HCT116 (cell line): ENCODE data around the gene IRF2BP2. TPM values are rescaled to one million over a fixed set of nuclear protein-coding genes. Genes with fewer than 3 reads are reported as not detected.

Experiments used
- ATAC-seq: fragments of 200-7000 bp; cut with Tn5 transposase; 2 replicates; pipeline ENCODE4 v1.9.1; 2020; ENCODE audit warnings: mild to moderate bottlenecking, moderate library complexity
- BruUV-seq: library from RNA; stranded (reverse); fragments of 400-500 nt; replicated peaks from 2 replicates; lab custom pipeline; 2021; lab: Mats Ljungman, UMichigan
- CTCF ChIA-PET: fragments of 300-600 bp; sonication (Branson Sonifier 250); formaldehyde crosslinking; loops from one replicate; lab custom pipeline; 2021; ENCODE audit warnings: antibody characterized with exemption; lab: Charles Lee
- POLR2A ChIA-PET: fragments of 300-600, 350-600 bp; sonication (Branson Sonifier 250); formaldehyde crosslinking; loops from one replicate; lab custom pipeline; 2021; ENCODE audit warnings: antibody characterized with exemption; lab: Charles Lee
- RAD21 ChIA-PET, 2 experiments: fragments of 300-600 bp; sonication (Branson Sonifier 250); formaldehyde crosslinking; loops; one replicate each; lab custom pipeline; 2023; ENCODE audit warnings: low total read pairs in 2 of 2; ENCODE audit not compliant: uncharacterized antibody in 2 of 2, unreplicated experiment in 2 of 2, low non-redundant PET in 1 of 2; lab: Charles Lee
- DNase-seq: peaks from one replicate; pipeline ENCODE4 v3.0.0-alpha.2; 2010; ENCODE audit warnings: low read depth, low spot score
- H2AFZ ChIP-seq: fragments of 200-600 bp; shearing (Covaris generic), sonication (generic); 2 replicates; pipeline ENCODE4 v1.6.1; 2017; ENCODE audit warnings: low read depth, mixed run types, mixed read lengths, antibody characterized with exemption, low read length; ENCODE audit not compliant: poor library complexity, severe bottlenecking
- H3K27ac ChIP-seq: 2 replicates; pipeline ENCODE4 v1.5.1; 2012; ENCODE audit warnings: low read depth, low read length
- H3K27me3 ChIP-seq: fragments of 200-600 bp; sonication (generic); 2 replicates; pipeline ENCODE4 v1.6.1; 2016; ENCODE audit warnings: mixed run types, low read length, mixed read lengths; ENCODE audit not compliant: insufficient read depth
- H3K36me3 ChIP-seq, 2 experiments: fragments of 200-500 bp in 1 of 2; fragments of 200-600 bp in 1 of 2; sonication (Bioruptor generic) in 1 of 2; sonication (generic) in 1 of 2; 2 replicates each; pipeline versions ENCODE4 v1.5.1 to v1.6.1; 2014 to 2016; ENCODE audit warnings: low read length in 2 of 2, inconsistent platforms in 1 of 2, mixed read lengths in 1 of 2, mixed run types in 1 of 2; ENCODE audit not compliant: insufficient read depth in 2 of 2, control insufficient read depth in 1 of 2
- H3K4me1 ChIP-seq, 2 experiments: fragments of 200-600 bp in 1 of 2; sonication (generic) in 1 of 2; 2 replicates each; pipeline versions ENCODE4 v1.5.1 to v1.6.1; 2012 to 2017; ENCODE audit warnings: low read length in 2 of 2, inconsistent platforms in 1 of 2, mild to moderate bottlenecking in 1 of 2, mixed read lengths in 1 of 2, mixed run types in 1 of 2, moderate library complexity in 1 of 2; ENCODE audit not compliant: insufficient read depth in 2 of 2, control insufficient read depth in 1 of 2
- H3K4me2 ChIP-seq: fragments of 200-600 bp; sonication (generic); 2 replicates; pipeline ENCODE4 v1.6.1; 2017; ENCODE audit warnings: mixed run types, low read length, mixed read lengths
- H3K4me3 ChIP-seq, 2 experiments: fragments of 200-600 bp in 1 of 2; sonication (generic) in 1 of 2; replicated peaks in 1 of 2; 2 replicates each; pipeline ENCODE4 v1.5.1; 2011 to 2016; ENCODE audit warnings: low read length in 2 of 2, control low read depth in 1 of 2, low read depth in 1 of 2, mild to moderate bottlenecking in 1 of 2, mixed read lengths in 1 of 2, mixed run types in 1 of 2
- H3K79me2 ChIP-seq: fragments of 200-600 bp; sonication (generic); 2 replicates; pipeline ENCODE4 v1.6.1; 2017; ENCODE audit warnings: mild to moderate bottlenecking, mixed run types, low read length, moderate library complexity, mixed read lengths; ENCODE audit not compliant: insufficient read depth
- H3K9ac ChIP-seq: fragments of 200-600 bp; sonication (generic); 2 replicates; pipeline ENCODE4 v1.6.1; 2016; ENCODE audit warnings: low read length, mixed read lengths
- H3K9me2 ChIP-seq: fragments of 200-600 bp; sonication (generic), shearing (Covaris generic); 2 replicates; pipeline ENCODE4 v1.6.1; 2017; ENCODE audit warnings: mixed run types, mild to moderate bottlenecking, moderate library complexity; ENCODE audit not compliant: insufficient read depth
- H3K9me3 ChIP-seq, 2 experiments: fragments of 200-500 bp in 1 of 2; fragments of 200-600 bp in 1 of 2; sonication (Bioruptor generic) in 1 of 2; sonication (generic) in 1 of 2; 2 replicates each; pipeline ENCODE4 v1.6.1; 2014 to 2017; ENCODE audit warnings: low read length in 2 of 2, mixed read lengths in 2 of 2, inconsistent platforms in 1 of 2, low read depth in 1 of 2, mild to moderate bottlenecking in 1 of 2, mixed run types in 1 of 2, moderate library complexity in 1 of 2; ENCODE audit not compliant: control insufficient read depth in 1 of 2, insufficient read depth in 1 of 2
- H4K20me1 ChIP-seq: fragments of 200-600 bp; sonication (generic), shearing (Covaris generic); 2 replicates; pipeline ENCODE4 v1.6.1; 2017; ENCODE audit warnings: mixed run types, mild to moderate bottlenecking, moderate library complexity; ENCODE audit not compliant: insufficient read depth
- EZH2 ChIP-seq: fragments of 200-600 bp; sonication (generic); IDR thresholded peaks from 2 replicates; pipeline ENCODE4 v1.6.1; 2017; ENCODE audit warnings: antibody characterized with exemption, mixed run types
- JUND ChIP-seq: IDR thresholded peaks from 2 replicates; pipeline ENCODE4 v1.6.1; 2012
- POLR2A ChIP-seq: IDR thresholded peaks from 2 replicates; pipeline ENCODE4 v1.7.0; 2011; ENCODE audit warnings: borderline replicate concordance; ENCODE audit not compliant: insufficient read depth, insufficient read length; ENCODE audit errors: extremely low read depth
- REST ChIP-seq: IDR thresholded peaks from 2 replicates; pipeline ENCODE4 v1.6.1; 2012; ENCODE audit warnings: low read depth
- SP1 ChIP-seq: IDR thresholded peaks from 2 replicates; pipeline ENCODE4 v1.6.1; 2012; ENCODE audit warnings: low read depth
- TCF7L2 ChIP-seq: IDR thresholded peaks from 2 replicates; pipeline ENCODE4 v1.7.0; 2011; ENCODE audit warnings: borderline replicate concordance, inconsistent platforms; ENCODE audit not compliant: insufficient read depth, insufficient read length; ENCODE audit errors: extremely low read depth
- intact Hi-C: fragments of 100-400 bp; cut with micrococcal nuclease; formaldehyde crosslinking; loops from 2 replicates; pipeline ENCODE4 v1.10.0; 2022
- total RNA-seq: library from RNA; stranded (reverse); gene quantifications from one replicate; pipeline ENCODE4 v1.2.1, GENCODE V29; 2021; ENCODE audit not compliant: unreplicated experiment
- TF ChIP-seq, protein P1 (sequence below), 3 experiments: fragments of 200-600 bp in 1 of 3; sonication (generic) in 1 of 3; IDR thresholded peaks in 2 of 3; conservative IDR thresholded peaks in 1 of 3; 2 replicates each; pipeline ENCODE4 v1.5.1; 2012 to 2017; ENCODE audit warnings: low read depth in 2 of 3, low read length in 2 of 3, antibody characterized with exemption in 1 of 3, borderline replicate concordance in 1 of 3, control low read depth in 1 of 3, mild to moderate bottlenecking in 1 of 3, mixed read lengths in 1 of 3, mixed run types in 1 of 3, moderate library complexity in 1 of 3; ENCODE audit not compliant: insufficient read depth in 1 of 3
- TF ChIP-seq, protein P2 (sequence below): IDR thresholded peaks from 2 replicates; pipeline ENCODE4 v1.6.1; 2012

Gene IRF2BP2
- total RNA-seq, 1 experiment from 2014 or later: 61.3 TPM

DNA sequence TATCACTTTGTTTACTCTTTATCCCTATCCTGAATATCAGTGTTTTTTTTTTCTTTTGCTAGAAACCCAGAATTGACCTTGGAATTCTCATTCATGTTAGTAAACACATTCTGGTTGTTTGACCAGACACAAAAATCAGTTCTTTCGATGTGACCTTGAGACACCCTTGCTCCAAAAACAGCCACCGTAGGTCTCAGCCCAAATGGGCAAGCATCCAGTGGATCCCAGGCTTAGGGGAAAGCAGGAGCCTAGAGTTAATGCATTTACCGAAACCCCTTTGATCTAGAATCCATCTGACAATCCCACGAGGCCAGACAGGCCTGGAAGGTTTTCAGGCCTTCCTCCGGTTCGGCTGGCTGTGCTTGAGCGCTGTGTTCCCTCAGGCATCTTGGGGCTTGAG, 47.6 kb downstream of the IRF2BP2 start:
- ChIA-PET POLR2A (interaction anchor here (0.5 kb wide), 1 partner anchor 87 kb away, joined by 3 read pairs; no protein-coding TSS in a partner anchor), CTCF (no interaction called here)
- H3K4me1 ChIP-seq: peaks cover 12 to 19% of the 10 kb centered on the region in 2 experiments

GRCh38 chr1:234561319-234561718, 48.7 kb downstream of the IRF2BP2 start:
- no peaks in the 10 kb centered on the region for H3K79me2 ChIP-seq
- H3K36me3 ChIP-seq: no peaks in the 10 kb centered on the region
- no peak overlapping the region for H3K9ac ChIP-seq
- no peak overlapping the region for H2AFZ ChIP-seq
- H3K9me3 ChIP-seq: no peaks in the 10 kb centered on the region
- H3K4me2 ChIP-seq: no peak overlapping the region
- ATAC-seq (no peak), DNase-seq (no peak)
- no peak overlapping the region for H3K4me3 ChIP-seq
- intact Hi-C loops: no loop called here
- no TSS peak for BruUV-seq
- H4K20me1 ChIP-seq: no peaks in the 10 kb centered on the region
- no peak overlapping the region for H3K27ac ChIP-seq
- no peaks in the 10 kb centered on the region for H3K27me3 ChIP-seq
- H3K4me1 ChIP-seq: peaks cover 12 to 19% of the 10 kb centered on the region in 2 experiments
- POLR2A ChIA-PET: no interaction called here
- RAD21 ChIA-PET: no interaction called here
- TF ChIP-seq JUND (no peak), EZH2 (no peak), REST (no peak), POLR2A (no peak), TCF7L2 (no peak), SP1 (no peak)
- TF ChIP-seq, protein P1, sequence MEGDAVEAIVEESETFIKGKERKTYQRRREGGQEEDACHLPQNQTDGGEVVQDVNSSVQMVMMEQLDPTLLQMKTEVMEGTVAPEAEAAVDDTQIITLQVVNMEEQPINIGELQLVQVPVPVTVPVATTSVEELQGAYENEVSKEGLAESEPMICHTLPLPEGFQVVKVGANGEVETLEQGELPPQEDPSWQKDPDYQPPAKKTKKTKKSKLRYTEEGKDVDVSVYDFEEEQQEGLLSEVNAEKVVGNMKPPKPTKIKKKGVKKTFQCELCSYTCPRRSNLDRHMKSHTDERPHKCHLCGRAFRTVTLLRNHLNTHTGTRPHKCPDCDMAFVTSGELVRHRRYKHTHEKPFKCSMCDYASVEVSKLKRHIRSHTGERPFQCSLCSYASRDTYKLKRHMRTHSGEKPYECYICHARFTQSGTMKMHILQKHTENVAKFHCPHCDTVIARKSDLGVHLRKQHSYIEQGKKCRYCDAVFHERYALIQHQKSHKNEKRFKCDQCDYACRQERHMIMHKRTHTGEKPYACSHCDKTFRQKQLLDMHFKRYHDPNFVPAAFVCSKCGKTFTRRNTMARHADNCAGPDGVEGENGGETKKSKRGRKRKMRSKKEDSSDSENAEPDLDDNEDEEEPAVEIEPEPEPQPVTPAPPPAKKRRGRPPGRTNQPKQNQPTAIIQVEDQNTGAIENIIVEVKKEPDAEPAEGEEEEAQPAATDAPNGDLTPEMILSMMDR (IDR thresholded peaks at IDR 0.05 in 2 of 3, conservative IDR thresholded peaks at IDR 0.05 in 1 of 3; ENCODE audit: borderline replicate concordance in 1 of 3, insufficient read depth in 1 of 3, low read depth in 2 of 3, low read length in 2 of 3): no peak
- H3K9me2 ChIP-seq: no peaks in the 10 kb centered on the region
- CTCF ChIA-PET: no interaction called here

More for the DNA sequence above, 47.6 kb downstream of the IRF2BP2 start:
- Histone ChIP-seq H3K9me2 (no peaks in the 10 kb centered on the region), H3K4me2 (no peak overlapping the region), H3K9ac (no peak overlapping the region), H2AFZ (no peak overlapping the region), H3K27me3 (no peaks in the 10 kb centered on the region), H4K20me1 (no peaks in the 10 kb centered on the region), H3K36me3 (no peaks in the 10 kb centered on the region), H3K4me3 (no peak overlapping the region), H3K27ac (no peak overlapping the region), H3K79me2 (no peaks in the 10 kb centered on the region), H3K9me3 (no peaks in the 10 kb centered on the region)
- intact Hi-C loops: no loop called here
- DNase-seq (no peak), ATAC-seq (no peak)
- TF ChIP-seq, protein P2, sequence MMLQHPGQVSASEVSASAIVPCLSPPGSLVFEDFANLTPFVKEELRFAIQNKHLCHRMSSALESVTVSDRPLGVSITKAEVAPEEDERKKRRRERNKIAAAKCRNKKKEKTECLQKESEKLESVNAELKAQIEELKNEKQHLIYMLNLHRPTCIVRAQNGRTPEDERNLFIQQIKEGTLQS: no peak
- TF ChIP-seq SP1 (no peak), TCF7L2 (peak; percentile 17)
- TF ChIP-seq, protein P1 (IDR thresholded peaks at IDR 0.05 in 2 of 3, conservative IDR thresholded peaks at IDR 0.05 in 1 of 3; ENCODE audit: borderline replicate concordance in 1 of 3, insufficient read depth in 1 of 3, low read depth in 2 of 3, low read length in 2 of 3): no peak
- RAD21 ChIA-PET: no interaction called here
- no TSS peak for BruUV-seq
